ELR (cell line): Measurements from ENCODE around the gene HS6ST3.
A peak's percentile ranks its signal among the peaks of the same experiment; 100 is the strongest.
"Not testable (repeated sequence)": the region's sequence is repeated elsewhere in the genome, so short reads cannot be mapped to it uniquely, and the experiment has no call there.

Source experiments
- DNase-seq: peaks from one replicate; pipeline ENCODE4 v3.0.0-alpha.2; 2015; ENCODE audit warnings: low read depth

HS6ST3 gene

DNA sequence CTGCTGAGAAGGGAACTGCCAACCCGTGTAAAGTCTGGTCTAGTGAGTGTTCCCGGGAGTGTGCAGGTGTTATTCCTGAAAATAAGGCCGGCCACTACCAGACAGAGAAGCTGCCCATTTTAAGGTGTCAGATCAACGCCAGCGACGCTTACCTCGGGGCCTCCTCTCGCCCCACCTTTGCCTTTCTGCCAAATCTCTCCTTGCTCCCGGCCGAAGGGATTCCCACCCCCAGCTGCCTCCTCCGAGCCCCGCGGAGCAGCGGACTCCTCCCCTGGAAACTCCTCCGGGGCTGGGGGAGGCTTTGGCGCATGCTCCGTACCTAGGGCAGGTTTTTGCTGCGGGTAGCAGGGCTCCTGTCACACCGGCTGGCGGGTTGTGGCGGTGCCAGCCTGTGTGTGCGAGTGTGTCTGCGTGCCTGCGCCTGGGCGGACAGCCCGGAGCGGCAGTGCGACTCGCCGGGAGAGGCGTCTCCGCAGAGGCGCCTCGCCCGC, at the start of gene HS6ST3:
TSS of gene HS6ST3 (plus strand) at position 359 of the 491 bp plus-strand sequence.
- DNase-seq: peak; percentile 23

DNA sequence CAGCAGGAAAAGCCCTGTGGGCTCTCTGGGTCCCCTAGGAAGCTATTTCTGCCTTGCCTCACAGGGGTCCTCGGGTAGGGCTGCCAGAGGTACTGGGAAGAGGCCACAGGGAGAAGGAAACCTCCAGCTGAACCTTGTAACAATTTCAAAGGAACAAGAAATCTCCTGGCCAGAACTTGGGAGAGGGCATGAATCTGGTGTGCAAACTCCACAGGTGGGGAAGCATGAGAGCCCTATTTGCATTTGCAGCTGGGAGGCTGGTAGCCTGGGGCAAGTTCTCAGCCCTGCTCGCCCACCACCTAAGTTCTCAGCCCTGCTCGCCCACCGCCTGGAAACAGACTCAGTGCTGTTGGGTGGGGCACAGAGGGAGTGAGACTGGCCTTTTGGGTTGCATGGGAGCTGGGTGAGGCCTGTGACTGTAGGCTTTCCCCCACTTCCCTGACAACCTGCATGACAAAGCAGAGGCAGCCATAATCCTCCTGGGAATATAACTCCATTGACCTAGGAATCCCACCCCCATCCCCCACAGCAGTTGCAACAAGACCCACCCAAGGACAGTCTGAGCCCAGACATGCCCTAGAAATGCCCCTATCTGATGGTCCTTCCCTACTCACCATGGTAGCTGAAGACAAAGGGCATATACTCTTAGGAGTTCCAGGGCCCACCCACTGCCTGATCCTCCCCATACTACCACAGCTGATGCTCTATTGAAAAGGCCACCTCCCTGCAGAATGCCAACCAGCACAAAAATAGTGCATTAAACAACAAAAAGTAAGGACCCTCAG, 48.4 kb upstream of the HS6ST3 start:
- DNase-seq: no peak

DNA sequence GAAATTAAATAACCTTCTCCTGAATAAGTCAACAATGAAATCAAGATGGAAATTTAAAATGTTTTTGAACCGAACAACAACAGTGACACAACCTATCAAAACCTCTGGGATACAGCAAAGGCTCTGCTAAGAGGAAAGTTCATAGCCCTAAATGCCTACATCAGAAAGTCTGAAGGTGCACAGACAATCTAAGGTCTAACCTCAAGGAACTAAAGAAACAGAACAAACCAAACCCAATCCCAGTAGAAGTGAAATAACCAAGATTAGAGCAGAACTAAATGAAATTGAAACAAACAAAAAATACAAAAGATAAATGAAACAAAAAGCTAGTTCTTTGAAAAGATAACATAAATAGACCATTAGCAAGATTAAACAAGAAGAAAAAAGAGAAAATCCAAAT, 45.7 kb upstream of the HS6ST3 start:
- no peak for DNase-seq

DNA sequence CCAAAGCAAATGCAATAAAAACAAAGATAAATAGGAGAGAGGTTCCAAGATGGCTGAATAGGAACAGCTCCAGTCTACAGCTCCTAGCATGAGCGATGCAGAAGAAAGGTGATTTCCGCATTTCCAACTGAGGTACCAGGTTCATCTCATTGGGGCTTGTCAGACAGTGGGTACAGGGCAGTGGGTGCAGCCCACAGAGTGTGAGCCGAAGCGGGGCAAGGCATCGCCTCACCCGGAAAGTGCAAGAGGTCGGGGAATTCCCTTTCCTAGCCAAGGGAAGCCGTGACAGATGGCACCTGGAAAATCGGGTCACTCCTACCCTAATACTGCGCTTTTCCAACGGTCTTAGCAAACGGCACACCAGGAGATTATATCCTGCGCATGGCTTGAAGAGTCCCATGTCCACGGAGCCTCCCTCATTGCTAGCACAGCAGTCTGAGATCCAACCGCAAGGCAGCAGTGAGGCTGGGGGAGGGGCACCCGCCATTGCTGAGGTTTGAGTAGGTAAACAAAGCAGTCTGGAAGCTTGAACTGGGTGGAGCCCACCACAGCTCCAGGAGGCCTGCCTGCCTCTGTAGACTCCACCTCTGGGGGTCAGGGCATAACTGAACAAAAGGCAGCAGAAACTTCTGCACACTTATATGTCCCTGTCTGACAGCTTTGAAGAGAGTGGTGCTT, 43.3 kb upstream of the HS6ST3 start:
- not testable (repeated sequence) for DNase-seq

DNA sequence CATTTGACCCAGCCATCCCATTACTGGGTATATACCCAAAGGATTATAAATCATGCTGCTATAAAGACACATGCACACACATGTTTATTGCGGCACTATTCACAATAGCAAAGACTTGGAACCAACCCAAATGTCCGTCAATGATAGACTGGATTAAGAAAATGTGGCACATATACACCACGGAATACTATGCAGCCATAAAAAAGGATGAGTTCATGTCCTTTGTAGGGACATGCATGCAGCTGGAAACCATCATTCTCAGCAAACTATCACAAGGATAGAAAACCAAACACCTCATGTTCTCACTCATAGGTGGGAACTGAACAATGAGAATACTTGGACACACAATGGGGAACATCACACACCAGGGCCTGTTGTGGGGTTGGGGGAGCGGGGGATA, 39.0 kb upstream of the HS6ST3 start:
- not testable (repeated sequence) for DNase-seq

DNA sequence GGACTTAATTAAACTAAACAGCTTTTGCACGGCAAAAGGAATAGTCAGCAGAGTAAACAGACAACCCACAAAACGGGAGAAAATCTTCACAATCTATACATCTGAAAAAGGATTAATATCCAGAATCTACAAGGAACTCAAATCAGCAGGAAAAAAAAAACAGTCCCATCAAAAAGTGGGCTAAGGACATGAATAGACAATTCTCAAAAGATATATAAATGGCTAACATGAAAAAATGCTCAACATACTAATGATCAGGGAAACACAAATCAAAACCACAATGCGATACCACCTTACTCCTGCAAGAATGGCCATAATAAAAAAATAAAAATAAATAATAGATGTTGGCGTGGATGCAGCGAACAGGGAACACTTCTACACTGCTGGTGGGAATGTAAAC, 38.4 kb upstream of the HS6ST3 start:
- not testable (repeated sequence) for DNase-seq

DNA sequence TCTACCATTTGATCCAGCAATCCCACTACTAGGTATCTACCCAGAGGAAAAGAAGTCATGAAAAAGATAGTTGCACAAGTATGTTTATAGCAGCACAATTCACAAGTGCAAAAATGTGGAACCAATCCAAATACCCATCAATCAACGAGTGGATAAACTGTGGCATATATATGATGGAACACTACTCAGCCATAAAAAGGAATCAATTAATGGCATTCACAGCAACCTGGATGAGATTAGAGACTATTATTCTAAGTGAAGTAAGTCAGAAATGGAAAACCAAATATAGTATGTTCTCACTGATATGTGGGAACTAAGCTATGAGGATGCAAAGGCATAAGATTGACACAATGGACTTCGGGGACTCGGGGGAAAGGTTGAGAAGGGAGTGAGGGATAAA, 38.0 kb upstream of the HS6ST3 start:
- not testable (repeated sequence) for DNase-seq

DNA sequence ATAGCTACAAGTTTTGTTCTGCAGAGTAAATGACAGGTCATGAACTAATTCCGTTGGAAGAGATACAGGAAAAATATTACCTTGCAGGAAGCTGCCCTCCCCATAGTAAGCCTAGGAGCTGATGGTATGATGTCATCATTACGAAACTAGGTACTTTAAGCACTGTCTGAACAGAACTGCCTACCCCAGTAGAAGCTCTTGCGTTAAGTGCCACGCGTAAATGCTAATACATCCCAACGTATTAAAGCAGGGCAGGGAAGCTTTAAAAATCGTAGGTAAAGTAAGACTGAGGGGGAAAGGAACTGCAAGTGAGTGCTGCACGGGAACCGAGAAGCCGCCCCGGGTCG, 37.3 kb upstream of the HS6ST3 start:
- peak; percentile 77 for DNase-seq

DNA sequence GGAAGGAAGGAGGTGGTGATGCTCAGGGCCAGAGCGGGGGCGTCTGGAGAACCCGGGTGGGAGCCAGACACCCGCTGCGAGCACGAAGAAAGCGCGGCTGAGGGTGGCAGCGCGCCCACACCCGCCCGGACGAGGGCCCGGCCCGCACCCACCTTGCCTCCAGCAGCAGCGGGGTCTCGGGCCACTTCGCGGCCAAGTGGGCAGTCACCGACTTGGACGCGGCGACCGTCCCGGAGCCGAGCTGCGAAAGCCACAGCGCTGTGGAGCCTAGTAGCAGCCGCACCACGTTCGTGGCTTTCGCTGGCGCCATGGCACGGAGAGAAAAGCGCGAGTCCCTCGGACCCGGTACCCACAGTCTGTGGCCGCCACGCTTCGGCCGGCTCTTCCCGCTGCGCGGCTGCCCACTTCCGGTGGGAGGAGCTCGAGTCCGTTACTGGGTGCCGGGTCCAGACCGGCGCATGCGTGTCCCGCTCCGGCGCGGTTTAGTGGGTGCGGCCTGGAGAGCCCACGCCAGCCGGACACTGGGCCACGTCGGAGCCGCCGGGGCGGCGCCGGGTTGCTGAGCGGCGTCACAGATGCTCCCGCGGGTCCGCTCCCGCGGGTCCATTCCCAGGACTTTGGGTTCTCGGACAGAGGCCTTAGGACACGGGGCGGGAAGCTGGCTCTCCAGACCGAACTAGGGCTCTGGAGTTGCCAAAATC, 36.8 kb upstream of the HS6ST3 start, which contains the start of gene UGGT2:
TSS of gene UGGT2 (minus strand) at position 399 of the 701 bp plus-strand sequence. CDS start at position 310, 89 bp downstream.
- peak; percentile 95 for DNase-seq

DNA sequence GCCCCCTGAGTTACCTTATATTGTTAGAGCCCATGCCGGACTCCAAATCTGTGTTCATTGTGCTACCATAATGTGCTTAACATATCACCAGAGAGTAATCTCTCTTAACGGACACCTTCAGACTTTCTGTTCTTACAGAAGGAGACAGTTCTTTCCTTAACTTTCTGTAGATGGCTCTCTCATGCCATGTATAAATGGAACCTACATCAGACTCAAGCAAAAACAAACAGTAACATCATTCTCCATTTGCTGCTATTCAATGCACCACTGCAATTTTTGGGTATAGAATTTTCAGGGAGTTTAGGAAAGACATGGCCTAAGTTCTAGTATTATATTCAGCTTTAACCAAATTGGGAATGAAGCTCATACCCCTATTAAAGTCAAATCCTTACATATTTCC, 24.1 kb upstream of the HS6ST3 start:
- DNase-seq: no peak

DNA sequence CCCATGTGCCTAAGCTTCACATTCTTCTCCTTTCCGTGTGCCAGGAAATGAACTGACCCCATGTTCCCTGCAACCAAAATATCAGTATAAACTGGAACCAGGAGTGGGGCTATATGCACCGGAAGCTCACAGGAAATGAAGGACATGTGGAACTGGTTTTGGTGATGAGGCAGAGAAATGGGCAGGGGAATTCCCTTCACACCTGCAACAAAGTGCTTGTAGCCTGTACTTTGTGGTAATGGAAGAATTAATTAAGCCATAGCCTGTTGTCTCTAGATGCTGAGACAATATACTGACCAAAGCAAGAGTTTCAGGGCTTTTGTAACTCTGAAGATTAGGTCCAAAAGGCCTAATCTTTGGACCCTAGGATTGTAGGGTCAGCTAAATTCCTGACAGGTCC, 21.2 kb upstream of the HS6ST3 start:
- DNase-seq: no peak

DNA sequence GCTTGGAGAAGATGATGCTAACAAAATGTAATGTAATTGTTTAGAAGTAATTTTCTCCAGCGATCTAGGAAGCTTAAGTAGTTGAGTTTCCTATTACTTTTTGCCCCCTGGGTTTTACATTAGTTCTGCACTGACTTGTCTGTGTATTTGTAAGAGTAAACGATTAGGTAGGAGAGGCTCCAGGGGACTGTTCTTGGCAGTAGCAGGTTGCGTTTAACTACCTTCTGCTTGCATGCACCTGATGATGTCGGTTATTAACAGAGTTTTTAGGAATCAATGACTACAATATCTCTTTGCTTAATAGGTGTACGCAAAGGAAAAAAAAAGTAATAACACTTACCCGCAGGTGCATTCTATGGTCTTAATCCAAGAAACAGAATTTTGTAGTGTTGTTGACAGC, 18.4 kb upstream of the HS6ST3 start:
- no peak for DNase-seq

DNA sequence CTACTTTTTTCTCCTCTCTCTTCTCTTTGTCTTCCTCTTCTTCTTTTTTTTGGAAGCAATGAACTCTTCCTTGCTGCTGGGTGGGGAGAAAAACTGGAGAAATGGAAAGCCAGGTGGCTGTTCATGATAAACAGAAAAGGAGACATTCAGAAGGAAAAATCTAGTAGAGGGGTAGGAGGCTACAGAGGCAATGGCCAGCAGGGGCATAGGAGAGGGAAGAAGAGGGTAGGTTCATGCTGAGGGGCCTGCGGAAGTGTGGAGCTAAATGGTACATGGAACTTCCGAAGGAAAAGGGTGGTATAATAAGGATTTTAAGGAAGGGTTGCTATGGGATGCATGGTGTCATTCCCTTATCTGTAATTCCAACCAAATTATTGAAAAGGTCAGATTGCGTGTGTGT, 17.5 kb upstream of the HS6ST3 start:
- no peak for DNase-seq

DNA sequence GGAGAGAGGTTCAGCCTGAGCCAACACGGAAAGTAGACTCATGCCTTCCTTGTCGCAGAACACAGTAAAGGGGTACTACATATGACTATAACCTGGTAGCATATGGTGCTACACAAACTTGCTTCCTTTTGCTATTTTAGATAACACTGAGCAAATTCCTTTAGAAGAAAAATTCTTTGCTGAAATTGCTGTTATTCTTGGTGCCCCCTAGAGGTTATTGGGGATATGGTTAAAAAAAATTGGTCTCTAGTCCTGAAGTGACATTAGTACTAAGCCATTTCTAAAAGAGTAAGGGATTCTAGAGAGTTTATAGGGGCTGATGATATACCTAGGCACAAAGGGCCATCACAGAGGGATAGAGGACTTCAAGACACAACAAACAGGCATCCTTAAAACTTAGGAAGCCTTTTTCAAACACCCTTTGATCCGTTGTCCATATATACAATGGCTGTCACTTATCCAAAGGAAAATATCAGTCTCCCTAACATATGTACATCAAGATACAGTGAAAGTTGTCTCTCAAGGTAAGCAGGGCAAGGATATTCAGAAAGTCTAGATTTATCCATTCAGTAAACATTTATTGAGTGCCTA, 13.9 kb upstream of the HS6ST3 start:
- peak; percentile 50 for DNase-seq

DNA sequence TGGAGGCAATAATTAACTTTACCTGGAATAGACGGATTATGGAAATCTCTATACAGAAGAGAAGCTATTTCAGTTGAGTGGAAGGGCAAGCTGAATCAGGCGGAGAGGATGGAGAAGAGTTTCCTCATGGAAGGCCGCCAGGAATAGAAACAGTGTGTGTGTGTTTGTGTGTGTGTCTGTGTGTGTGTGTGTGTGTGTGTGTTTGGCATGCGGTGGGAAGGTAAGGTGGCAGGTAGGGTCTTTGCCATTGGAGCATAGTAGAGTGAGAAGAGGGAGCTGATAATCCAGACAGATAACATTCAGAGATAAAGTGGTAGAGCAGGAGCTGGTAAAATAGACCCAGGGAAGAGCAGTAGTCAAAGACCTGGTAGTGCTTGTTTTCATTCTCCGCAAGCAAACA, 9.2 kb upstream of the HS6ST3 start:
- no peak for DNase-seq

DNA sequence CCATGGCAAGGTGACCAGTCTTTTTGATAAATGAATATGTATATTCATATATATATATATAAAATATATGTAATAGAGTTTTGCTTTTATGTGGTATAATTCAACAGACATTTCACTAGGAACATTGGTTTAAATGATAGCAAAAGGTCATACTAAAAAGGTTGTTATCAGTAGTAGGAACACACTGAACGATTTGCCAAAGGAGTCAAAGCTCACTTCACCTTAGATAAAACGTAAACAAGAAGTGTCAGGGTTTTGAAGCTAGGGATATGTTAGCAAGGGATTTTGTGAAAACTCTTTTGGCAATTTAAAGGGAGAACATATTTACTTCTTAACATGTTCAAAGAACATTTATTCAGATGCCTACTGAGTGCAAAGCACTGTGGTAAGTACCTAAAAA, 8.0 kb upstream of the HS6ST3 start:
- no peak for DNase-seq

DNA sequence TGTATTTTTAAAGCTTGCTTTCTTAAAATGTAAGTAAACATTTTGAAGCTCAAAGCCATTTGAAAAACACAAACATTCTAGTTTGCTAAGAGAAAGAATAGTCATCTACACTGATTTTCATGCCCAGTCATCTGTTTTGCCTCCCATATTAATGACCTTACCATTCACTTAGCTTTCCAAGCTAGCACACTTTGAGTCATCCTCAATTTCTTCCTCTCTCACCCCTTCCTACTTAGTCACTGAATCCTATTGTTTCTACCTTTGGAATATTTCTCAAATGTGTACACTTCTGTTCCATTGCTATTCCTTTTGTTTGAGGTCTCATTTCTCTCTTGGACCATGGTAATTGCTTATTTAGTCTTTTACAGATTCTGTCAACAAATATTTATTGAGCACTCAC, 7.3 kb upstream of the HS6ST3 start:
- DNase-seq: peak; percentile 32

DNA sequence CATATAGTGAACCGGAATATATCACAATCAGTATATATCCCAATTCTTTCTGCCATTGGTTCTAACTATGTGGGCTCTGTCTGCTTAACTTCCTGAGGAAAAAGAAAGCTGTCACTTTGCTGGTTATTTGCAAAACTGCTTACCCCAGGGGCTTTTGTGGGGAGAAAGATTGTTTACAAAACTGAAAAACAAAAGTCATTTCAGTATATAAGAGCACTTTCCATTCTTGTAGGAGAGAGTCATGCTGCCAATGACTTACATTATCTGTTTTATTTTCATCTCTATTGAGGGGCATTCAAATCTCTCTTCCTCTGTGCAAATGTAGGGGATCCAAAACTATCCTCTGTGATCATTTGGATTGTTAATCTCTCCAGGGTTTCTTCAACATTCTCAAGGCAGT, 3.2 kb upstream of the HS6ST3 start:
- DNase-seq: no peak

DNA sequence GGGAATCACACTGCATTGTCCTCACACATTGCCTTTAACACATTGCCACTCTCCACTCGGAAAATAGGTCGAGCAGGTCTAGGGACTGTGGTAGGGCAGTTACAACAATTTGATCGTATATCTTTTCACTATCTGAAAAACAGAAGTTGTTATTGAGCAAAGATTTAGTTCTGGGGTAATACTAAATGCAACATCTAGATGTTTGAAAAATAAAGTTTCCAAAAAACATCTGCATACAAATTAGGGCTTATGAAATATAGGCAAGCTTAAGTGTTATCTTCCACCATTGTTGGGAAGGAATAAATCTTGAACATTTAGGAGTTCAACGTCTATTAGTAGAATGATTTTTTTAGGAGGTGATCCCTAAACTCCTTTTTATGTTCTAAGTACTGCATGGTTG, 768 bp upstream of the HS6ST3 start:
- DNase-seq: no peak

DNA sequence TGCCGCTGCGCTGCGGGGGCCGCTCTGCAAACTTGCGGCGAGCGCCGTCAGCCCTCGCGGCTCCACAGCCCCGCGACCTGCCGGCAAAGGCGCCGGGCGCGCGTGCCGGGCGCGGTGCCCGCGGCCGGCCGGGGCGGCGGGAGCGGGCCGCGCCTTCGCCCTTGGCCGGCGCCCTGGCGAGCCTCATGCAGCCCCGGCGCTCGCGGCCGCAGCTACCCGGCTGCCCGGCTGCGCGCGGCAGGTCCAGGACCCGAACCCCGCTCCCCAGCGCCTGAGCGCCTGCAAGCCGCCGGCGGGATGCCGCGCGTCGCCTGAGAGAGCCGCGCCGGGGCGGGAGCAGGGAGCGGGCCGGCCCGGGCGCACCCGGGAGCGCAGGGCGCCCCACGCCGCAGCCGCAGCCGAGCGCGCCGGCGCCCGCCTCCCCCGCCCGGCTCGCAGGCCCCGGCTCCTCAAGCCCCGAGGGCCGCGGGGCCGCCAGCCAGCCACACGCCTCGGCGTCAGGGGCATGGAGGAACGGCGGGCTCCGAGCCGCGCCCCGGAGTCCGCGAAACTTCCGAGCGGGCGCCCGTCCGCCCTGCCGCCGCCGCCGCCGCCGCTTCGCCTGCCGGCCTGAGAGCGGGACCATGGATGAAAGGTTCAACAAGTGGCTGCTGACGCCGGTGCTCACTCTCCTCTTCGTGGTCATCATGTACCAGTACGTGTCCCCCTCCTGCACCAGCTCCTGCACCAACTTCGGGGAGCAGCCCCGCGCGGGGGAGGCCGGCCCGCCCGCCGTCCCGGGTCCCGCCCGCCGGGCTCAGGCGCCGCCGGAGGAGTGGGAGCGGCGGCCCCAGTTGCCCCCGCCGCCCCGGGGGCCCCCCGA, 564 bp downstream of the HS6ST3 start:
- DNase-seq: peak; percentile 29
